ENCODE measurements around the gene NANOS3. TPM values are rescaled to one million over a fixed set of nuclear protein-coding genes. Genes with fewer than 3 reads are reported as not detected.

Gene NANOS3
- total RNA-seq, 4 donors from 2014 or later = not detected

DNA sequence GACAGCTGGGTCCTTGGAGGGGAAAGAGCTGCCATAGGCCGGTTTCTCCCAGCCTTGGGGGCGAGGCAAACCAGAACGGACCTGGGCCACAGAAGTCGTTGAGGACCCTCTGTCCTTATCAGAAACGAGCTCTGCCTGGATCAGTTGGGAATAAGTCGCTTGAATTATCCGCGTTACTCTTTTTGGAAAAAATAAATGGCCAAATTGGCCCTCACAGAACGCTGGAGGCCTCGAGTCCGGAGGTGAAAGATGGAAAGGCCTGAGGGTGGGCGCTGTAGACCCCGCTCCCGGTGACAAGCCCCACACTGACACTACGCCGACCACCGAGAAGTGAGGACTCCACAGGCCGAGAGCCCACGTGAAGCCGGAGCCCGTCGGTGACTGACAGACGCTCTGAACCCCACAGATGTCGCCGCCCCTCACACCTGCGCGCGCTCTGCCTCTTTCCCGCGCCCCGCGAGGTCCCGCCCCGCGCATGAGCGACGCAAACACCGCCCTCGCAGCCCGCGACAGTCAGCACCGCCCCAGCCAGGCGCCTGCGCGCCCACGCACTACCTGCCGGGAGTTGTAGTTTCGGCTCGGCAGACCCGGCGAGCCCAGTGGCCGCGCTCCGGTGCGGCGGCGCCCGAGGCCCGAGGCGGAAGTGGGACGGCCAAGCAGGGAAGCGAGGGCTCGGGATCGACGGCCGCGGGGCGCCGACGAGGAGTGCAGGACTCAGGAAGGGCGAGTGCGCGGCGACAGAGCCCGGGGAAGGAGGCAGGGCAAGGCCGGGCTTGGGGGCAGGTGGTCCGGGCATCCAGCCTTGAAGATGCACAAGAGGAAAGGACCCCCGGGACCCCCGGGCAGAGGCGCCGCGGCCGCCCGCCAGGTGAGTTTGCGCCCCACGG lies 28.9 kb downstream of the NANOS3 start, which contains the start of the genes BRME1 and CC2D1A:
Gene BRME1, minus strand, starts transcription at position 484 of the 887 bp plus-strand sequence. CDS start 1,225 bp downstream, outside the sequence.
Gene CC2D1A, plus strand, starts transcription at position 568 of the 887 bp plus-strand sequence. Its CDS starts 241 bp downstream, at position 809.
- WGBS, 2 donors (ENCODE audit: low coverage in 1 of 2) = 17 to 57% methylated on average over 5 to 66 of the region's 86 CpGs
- H3K36me3 ChIP-seq = peaks cover 0 to 5% (median 3%) of the 10 kb centered on the region in 4 donors
- intact Hi-C loops (cut with DNase I; ENCODE audit: low total_unique reads) = no loop called here

DNA sequence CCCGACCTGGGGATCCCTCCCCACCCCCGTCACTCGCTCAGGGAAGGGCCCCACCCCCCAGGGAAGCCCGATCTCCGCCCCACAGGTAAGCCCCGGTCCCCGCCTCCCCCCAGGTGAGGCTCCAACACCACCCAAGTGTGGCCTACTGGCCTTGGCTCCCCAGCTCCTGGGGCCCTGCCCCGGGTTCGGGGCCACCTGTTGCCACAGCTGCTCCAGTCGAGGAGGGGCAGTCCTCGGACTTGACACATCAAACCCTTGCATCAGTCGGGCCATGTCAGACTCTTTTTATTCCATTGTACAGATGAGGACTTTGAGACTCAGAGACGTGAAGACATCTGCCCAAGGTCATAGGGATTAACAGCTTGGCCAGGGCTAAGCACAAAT lies 29.6 kb downstream of the NANOS3 start:
- peak overlapping the region; percentile 67 to 93 (median 81) for H3K4me3 ChIP-seq
- in situ Hi-C loops (cut with MboI; ENCODE audit: low pct_ligation_motif_present in 1 of 4, low pct_unique_long_range_greater_than_20kb in 1 of 4, low sequenced_read_pairs in 3 of 4) (no loop called here), intact Hi-C loops (cut with DNase I; ENCODE audit: low total_unique reads) (no loop called here)
- peaks cover 0 to 5% (median 3%) of the 10 kb centered on the region in 4 donors for H3K36me3 ChIP-seq
- no peaks in the 10 kb centered on the region for H3K27me3 ChIP-seq
- WGBS, 2 donors (ENCODE audit: low coverage in 1 of 2) = 3% methylated on average over 7 of the region's 13 CpGs; no CpG with 5 or more reads in 1 of the 2 donors
- peak overlapping the region; percentile 87 to 96 (median 92) for H3K27ac ChIP-seq
- H3K4me1 ChIP-seq = peaks cover 6 to 41% (median 31%) of the 10 kb centered on the region in 4 donors
- peak; percentile 82 for DNase-seq
- no peaks in the 10 kb centered on the region for H3K9me3 ChIP-seq
- TF ChIP-seq POLR2AphosphoS5 (IDR thresholded peaks at IDR 0.05) (peak in 1 of 3 donors; percentile 3), POLR2A (IDR thresholded peaks at IDR 0.05) (no peak)

More for the DNA sequence above, 28.9 kb downstream of the NANOS3 start, which contains the start of the genes BRME1 and CC2D1A:
- in situ Hi-C loops (cut with MboI; ENCODE audit: low pct_ligation_motif_present in 1 of 4, low pct_unique_long_range_greater_than_20kb in 1 of 4, low sequenced_read_pairs in 3 of 4) = no loop called here
- no peaks in the 10 kb centered on the region for H3K27me3 ChIP-seq
- peak within 1 kb of the TSS; percentile 87 to 96 (median 92) for H3K27ac ChIP-seq
- peak; percentile 96 for DNase-seq
- TF ChIP-seq POLR2A (IDR thresholded peaks at IDR 0.05) = peak; percentile 86
- peak; percentile 56 to 93 (median 93) for TF ChIP-seq POLR2AphosphoS5 (IDR thresholded peaks at IDR 0.05)
- TF ChIP-seq EP300 (IDR thresholded peaks at IDR 0.05; ENCODE audit: low read depth) = no peak
- TF ChIP-seq, protein P1, sequence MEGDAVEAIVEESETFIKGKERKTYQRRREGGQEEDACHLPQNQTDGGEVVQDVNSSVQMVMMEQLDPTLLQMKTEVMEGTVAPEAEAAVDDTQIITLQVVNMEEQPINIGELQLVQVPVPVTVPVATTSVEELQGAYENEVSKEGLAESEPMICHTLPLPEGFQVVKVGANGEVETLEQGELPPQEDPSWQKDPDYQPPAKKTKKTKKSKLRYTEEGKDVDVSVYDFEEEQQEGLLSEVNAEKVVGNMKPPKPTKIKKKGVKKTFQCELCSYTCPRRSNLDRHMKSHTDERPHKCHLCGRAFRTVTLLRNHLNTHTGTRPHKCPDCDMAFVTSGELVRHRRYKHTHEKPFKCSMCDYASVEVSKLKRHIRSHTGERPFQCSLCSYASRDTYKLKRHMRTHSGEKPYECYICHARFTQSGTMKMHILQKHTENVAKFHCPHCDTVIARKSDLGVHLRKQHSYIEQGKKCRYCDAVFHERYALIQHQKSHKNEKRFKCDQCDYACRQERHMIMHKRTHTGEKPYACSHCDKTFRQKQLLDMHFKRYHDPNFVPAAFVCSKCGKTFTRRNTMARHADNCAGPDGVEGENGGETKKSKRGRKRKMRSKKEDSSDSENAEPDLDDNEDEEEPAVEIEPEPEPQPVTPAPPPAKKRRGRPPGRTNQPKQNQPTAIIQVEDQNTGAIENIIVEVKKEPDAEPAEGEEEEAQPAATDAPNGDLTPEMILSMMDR (IDR thresholded peaks at IDR 0.05) = peak in 1 of 5 experiments; percentile 23
- H3K4me3 ChIP-seq = peak within 1 kb of the TSS; percentile 67 to 93 (median 81)
- no peaks in the 10 kb centered on the region for H3K9me3 ChIP-seq
- H3K4me1 ChIP-seq = peaks cover 6 to 41% (median 31%) of the 10 kb centered on the region in 4 donors

DNA sequence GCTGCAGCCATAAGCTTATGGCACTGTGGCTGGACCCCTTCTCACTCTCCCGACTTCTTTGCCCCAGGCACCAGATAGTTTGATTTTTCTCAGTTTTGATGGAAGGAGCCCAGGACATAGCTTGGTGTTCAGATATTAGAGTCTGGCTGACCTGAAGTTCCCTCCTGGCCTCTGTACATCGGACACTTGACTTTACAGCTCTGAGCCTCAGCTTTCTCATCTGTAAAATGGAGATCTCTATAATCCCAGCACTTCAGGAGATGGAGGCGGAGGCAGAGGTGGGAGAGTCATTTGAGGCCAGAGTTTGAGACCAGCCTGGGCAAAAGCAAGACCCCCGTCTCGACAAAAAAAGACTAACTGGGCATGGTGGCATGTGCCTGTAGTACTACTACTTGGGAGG lies 30.0 kb downstream of the NANOS3 start:
- 79% methylated on average over 5 of the region's 5 CpGs; no CpG with 5 or more reads in 1 of the 2 donors for WGBS, 2 donors (ENCODE audit: low coverage in 1 of 2)
- in situ Hi-C loops (cut with MboI; ENCODE audit: low pct_ligation_motif_present in 1 of 4, low pct_unique_long_range_greater_than_20kb in 1 of 4, low sequenced_read_pairs in 3 of 4) (no loop called here), intact Hi-C loops (cut with DNase I; ENCODE audit: low total_unique reads) (no loop called here)
- H3K4me3 ChIP-seq = peak overlapping the region; percentile 67 to 93 (median 81)
- H3K4me1 ChIP-seq = peaks cover 6 to 41% (median 31%) of the 10 kb centered on the region in 4 donors
- peaks cover 0 to 8% (median 3%) of the 10 kb centered on the region in 4 donors for H3K36me3 ChIP-seq
- H3K9me3 ChIP-seq = no peaks in the 10 kb centered on the region
- H3K27me3 ChIP-seq = no peaks in the 10 kb centered on the region
- TF ChIP-seq, protein P1 (IDR thresholded peaks at IDR 0.05) = no peak
- no peak for TF ChIP-seq EP300 (IDR thresholded peaks at IDR 0.05; ENCODE audit: low read depth)
- TF ChIP-seq POLR2A (IDR thresholded peaks at IDR 0.05) = no peak
- no peak for TF ChIP-seq POLR2AphosphoS5 (IDR thresholded peaks at IDR 0.05)
- DNase-seq = no peak
- peak overlapping the region; percentile 87 to 96 (median 92) for H3K27ac ChIP-seq

DNA sequence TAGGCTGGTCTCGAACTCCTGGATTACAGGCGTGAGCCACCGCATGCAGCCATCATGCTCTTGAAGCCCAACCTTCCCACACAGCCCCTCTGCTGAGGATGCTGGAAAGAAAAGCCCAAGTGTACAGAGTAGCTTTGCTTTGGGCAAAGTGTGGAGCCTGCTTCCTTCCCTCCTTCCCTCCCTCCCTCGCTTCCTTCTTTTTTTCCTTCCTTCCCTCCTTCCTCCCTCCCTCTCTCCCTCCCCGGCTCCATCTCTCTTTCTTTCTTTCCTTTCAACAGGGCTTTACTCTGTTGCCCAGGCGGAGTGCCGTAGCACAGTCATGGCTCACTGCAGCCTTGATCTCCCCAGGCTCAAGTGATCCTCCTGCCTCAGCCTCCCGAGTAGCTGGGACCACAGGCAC lies 31.7 kb downstream of the NANOS3 start:
- no peaks in the 10 kb centered on the region for H3K27me3 ChIP-seq
- in situ Hi-C loops (cut with MboI; ENCODE audit: low pct_ligation_motif_present in 1 of 4, low pct_unique_long_range_greater_than_20kb in 1 of 4, low sequenced_read_pairs in 3 of 4) = no loop called here
- peak overlapping the region; percentile 46 to 93 (median 66) for H3K27ac ChIP-seq

More for the DNA sequence above, 31.7 kb downstream of the NANOS3 start:
- WGBS, 2 donors (ENCODE audit: low coverage in 1 of 2) = 78 to 88% methylated on average over 8 of the region's 8 CpGs
- no peak for DNase-seq
- Histone ChIP-seq H3K4me1 (peaks cover 6 to 41% (median 31%) of the 10 kb centered on the region in 4 donors), H3K36me3 (peaks cover 0 to 24% (median 11%) of the 10 kb centered on the region in 4 donors), H3K4me3 (no peak overlapping the region), H3K9me3 (no peaks in the 10 kb centered on the region)
- intact Hi-C loops (cut with DNase I; ENCODE audit: low total_unique reads) = no loop called here
- TF ChIP-seq EP300 (IDR thresholded peaks at IDR 0.05; ENCODE audit: low read depth) (no peak), POLR2AphosphoS5 (IDR thresholded peaks at IDR 0.05) (no peak), POLR2A (IDR thresholded peaks at IDR 0.05) (no peak)
- TF ChIP-seq, protein P1 (IDR thresholded peaks at IDR 0.05) = no peak

All from transverse colon (tissue), 4 donors.